ENCODE results near the gene SNX33. TPM values are rescaled to one million over a fixed set of nuclear protein-coding genes. Genes with fewer than 3 reads are reported as not detected.

SNX33 gene
- 1 to 10 TPM; 4.9 to 6.7 (median 5.5) TPM for total RNA-seq

GRCh38 chr15:75647370-75648155 lies at the start of gene SNX33:
Gene SNX33 (plus strand): TSS chr15:75647912. CDS start chr15:75649103, 1,191 bp downstream.
- Histone ChIP-seq H3K9me3 (no peaks in the 10 kb centered on the region), H3K27ac (peak within 1 kb of the TSS; percentile 80 to 87 (median 84)), H3K4me1 (peaks cover 21 to 25% of the 10 kb centered on the region in 2 donors), H3K36me3 (no peaks in the 10 kb centered on the region), H3K27me3 (no peaks in the 10 kb centered on the region), H3K4me3 (peak within 1 kb of the TSS; percentile 74 to 85 (median 76))
- TF ChIP-seq CTCF (IDR thresholded peaks at IDR 0.05 in 4 of 5, conservative IDR thresholded peaks at IDR 0.05 in 1 of 5) (peak in 4 of 5 experiments; percentile 48 to 69 (median 52)), POLR2A (IDR thresholded peaks at IDR 0.05) (peak; percentile 48 to 61)
- in situ Hi-C loops (cut with MboI; ENCODE audit: low sequenced_read_pairs in 4 of 4): loop anchor here in 2 of 4 donors (25.0 kb wide), 1 partner anchor 285 kb away; the partner anchor contains the start of gene MAN2C1 (in 2 of the 2)
- ATAC-seq (peak; percentile 78 to 80), DNase-seq (peak; percentile 38 to 57)
- intact Hi-C loops (cut with DNase I; ENCODE audit: low total_unique reads): no loop called here

GRCh38 chr15:75598361-75598760 lies 49.4 kb upstream of the SNX33 start:
- in situ Hi-C loops (cut with MboI; ENCODE audit: low sequenced_read_pairs in 4 of 4): no loop called here
- peak overlapping the region in 1 of 4 donors; percentile 43 for H3K27ac ChIP-seq
- intact Hi-C loops (cut with DNase I; ENCODE audit: low total_unique reads): no loop called here

DNA sequence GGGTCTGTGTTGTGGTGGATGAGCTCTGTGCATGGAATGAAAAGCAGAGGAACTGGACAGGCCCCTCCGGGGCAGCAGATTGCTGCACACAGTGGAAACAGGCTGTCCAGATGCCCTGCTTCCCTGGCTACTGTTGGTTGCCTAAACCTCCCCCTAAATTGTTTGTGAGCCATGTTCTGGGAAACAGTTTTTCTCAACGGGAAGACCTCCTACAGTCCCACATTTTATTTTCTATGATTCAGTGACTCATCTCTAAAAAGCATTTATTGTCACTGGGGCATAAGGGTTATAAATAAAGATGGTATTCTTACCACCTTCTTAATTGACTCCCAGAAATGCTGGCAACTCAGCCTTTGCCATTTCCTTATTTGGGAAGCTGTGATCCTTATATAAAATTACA lies 48.3 kb upstream of the SNX33 start:
- Histone ChIP-seq H3K4me1 (peaks cover 0 to 32% of the 10 kb centered on the region in 2 donors), H3K27ac (peak overlapping the region in 3 of 4 donors; percentile 9 to 43 (median 28)), H3K27me3 (no peaks in the 10 kb centered on the region), H3K36me3 (peaks cover 0 to 40% of the 10 kb centered on the region in 2 donors), H3K4me3 (no peak overlapping the region), H3K9me3 (no peaks in the 10 kb centered on the region)
- no peak for TF ChIP-seq CTCF (IDR thresholded peaks at IDR 0.05 in 4 of 5, conservative IDR thresholded peaks at IDR 0.05 in 1 of 5)
- TF ChIP-seq POLR2A (IDR thresholded peaks at IDR 0.05): no peak
- intact Hi-C loops (cut with DNase I; ENCODE audit: low total_unique reads) (no loop called here), in situ Hi-C loops (cut with MboI; ENCODE audit: low sequenced_read_pairs in 4 of 4) (no loop called here)
- ATAC-seq: no peak
- DNase-seq: no peak

More at GRCh38 chr15:75598361-75598760, 49.4 kb upstream of the SNX33 start:
- H3K4me3 ChIP-seq: no peak overlapping the region
- DNase-seq: no peak
- TF ChIP-seq POLR2A (IDR thresholded peaks at IDR 0.05) (no peak), CTCF (IDR thresholded peaks at IDR 0.05 in 4 of 5, conservative IDR thresholded peaks at IDR 0.05 in 1 of 5) (no peak)
- no peak for ATAC-seq
- no peaks in the 10 kb centered on the region for H3K9me3 ChIP-seq
- peaks cover 0 to 37% of the 10 kb centered on the region in 2 donors for H3K36me3 ChIP-seq
- H3K4me1 ChIP-seq: peaks cover 0 to 32% of the 10 kb centered on the region in 2 donors
- H3K27me3 ChIP-seq: no peaks in the 10 kb centered on the region

DNA sequence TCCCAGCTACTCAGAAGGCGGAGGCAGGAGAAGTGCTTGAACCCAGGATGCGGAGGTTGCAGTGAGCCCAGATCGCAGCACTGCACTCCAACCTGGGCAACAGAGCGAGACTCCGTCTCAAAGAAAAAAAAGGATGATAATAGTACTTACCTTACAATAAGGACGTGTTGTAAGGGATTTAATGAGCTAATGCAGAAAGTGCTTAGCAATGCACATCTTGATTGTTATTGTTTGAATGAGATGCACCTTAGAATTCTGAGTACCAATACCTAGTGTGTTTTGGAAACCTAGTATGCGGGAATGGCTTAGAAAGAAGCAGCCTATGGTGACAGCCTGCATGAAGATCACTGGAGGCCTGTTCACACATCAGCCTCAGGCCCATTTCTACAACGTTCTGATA lies 41.7 kb upstream of the SNX33 start:
- Histone ChIP-seq H3K36me3 (peaks cover 0 to 68% of the 10 kb centered on the region in 2 donors), H3K27ac (no peak overlapping the region), H3K9me3 (no peaks in the 10 kb centered on the region), H3K4me3 (no peak overlapping the region), H3K27me3 (no peaks in the 10 kb centered on the region), H3K4me1 (peaks cover 0 to 6% of the 10 kb centered on the region in 2 donors)
- in situ Hi-C loops (cut with MboI; ENCODE audit: low sequenced_read_pairs in 4 of 4) (loop anchor here in 1 of 4 donors (25.0 kb wide), 1 partner anchor 219 kb away; no protein-coding TSS in a partner anchor), intact Hi-C loops (cut with DNase I; ENCODE audit: low total_unique reads) (no loop called here)
- DNase-seq: no peak
- no peak for TF ChIP-seq CTCF (IDR thresholded peaks at IDR 0.05 in 4 of 5, conservative IDR thresholded peaks at IDR 0.05 in 1 of 5)
- TF ChIP-seq POLR2A (IDR thresholded peaks at IDR 0.05): no peak
- ATAC-seq: no peak
